ENCODE results near the gene OPRD1.

DNA sequence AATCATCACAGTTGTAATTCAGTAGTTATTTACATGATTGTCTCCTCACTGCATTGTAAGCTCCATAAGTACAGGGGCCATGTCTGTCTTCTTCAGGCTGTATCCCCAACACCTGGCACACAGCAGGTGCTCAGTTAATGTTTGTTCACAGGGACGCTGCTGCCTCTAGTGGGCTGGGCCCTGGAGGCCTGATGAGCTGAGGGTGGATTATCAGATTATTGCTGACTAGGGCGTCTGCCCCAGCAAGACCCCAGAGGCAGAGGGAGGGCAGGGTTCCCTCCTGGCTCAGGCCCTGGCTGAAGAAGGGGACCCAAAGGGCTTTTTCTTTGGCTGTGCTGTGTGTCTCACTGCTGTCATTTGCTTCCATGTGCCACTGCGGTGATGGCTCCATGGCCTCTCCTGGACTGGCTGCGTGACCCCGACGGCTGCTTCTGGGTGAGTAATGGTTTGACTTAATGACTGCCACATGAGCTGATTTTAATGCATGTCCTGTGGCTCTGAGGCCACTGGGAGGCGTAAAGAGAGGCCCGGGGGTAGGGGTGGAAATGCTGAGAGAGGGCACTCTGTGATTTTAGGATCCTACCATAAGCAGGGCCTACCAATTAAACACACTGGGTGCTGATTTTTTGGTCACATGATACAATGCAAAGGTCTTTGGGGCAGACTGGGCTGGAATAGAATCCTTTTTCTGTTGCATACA, 81.6 kb downstream of the OPRD1 start:
- TF ChIP-seq, protein P1, sequence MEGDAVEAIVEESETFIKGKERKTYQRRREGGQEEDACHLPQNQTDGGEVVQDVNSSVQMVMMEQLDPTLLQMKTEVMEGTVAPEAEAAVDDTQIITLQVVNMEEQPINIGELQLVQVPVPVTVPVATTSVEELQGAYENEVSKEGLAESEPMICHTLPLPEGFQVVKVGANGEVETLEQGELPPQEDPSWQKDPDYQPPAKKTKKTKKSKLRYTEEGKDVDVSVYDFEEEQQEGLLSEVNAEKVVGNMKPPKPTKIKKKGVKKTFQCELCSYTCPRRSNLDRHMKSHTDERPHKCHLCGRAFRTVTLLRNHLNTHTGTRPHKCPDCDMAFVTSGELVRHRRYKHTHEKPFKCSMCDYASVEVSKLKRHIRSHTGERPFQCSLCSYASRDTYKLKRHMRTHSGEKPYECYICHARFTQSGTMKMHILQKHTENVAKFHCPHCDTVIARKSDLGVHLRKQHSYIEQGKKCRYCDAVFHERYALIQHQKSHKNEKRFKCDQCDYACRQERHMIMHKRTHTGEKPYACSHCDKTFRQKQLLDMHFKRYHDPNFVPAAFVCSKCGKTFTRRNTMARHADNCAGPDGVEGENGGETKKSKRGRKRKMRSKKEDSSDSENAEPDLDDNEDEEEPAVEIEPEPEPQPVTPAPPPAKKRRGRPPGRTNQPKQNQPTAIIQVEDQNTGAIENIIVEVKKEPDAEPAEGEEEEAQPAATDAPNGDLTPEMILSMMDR (IDR thresholded peaks at IDR 0.05 in 4 of 5, conservative IDR thresholded peaks at IDR 0.05 in 1 of 5), result no peak
- TF ChIP-seq POLR2A (IDR thresholded peaks at IDR 0.05), result no peak
